Anterior cingulate cortex (tissue), 58 donors: ENCODE data around the gene RUNX2.

Experiments
- DNase-seq, 58 donors: peaks; one replicate each; lab custom pipeline; 2025; lab: John Stamatoyannopoulos, UW

RUNX2 gene

GRCh38 chr6:45633272-45633908 lies 305.3 kb downstream of the RUNX2 start:
- DNase-seq, result no peak

GRCh38 chr6:45634231-45634630 lies 306.1 kb downstream of the RUNX2 start:
- no peak for DNase-seq

GRCh38 chr6:45635284-45635867 lies 307.2 kb downstream of the RUNX2 start:
- DNase-seq, result no peak

GRCh38 chr6:45637056-45637455 lies 308.9 kb downstream of the RUNX2 start:
- no peak for DNase-seq

- DNase-seq, result no peak
These were observed 309.6 kb downstream of the RUNX2 start for GRCh38 chr6:45637611-45638257.

GRCh38 chr6:45640081-45640491 lies 312.0 kb downstream of the RUNX2 start:
- no peak for DNase-seq

- DNase-seq, result no peak
These were observed 312.7 kb downstream of the RUNX2 start for GRCh38 chr6:45640811-45641210.

- DNase-seq, result no peak
These were observed 314.4 kb downstream of the RUNX2 start for GRCh38 chr6:45642331-45643125.

GRCh38 chr6:45643126-45643525 lies 315.0 kb downstream of the RUNX2 start:
- DNase-seq, result no peak

- DNase-seq, result no peak
These were observed 316.6 kb downstream of the RUNX2 start for GRCh38 chr6:45644720-45645119.

GRCh38 chr6:45645302-45645701 lies 317.2 kb downstream of the RUNX2 start:
- DNase-seq, result no peak

GRCh38 chr6:45647341-45648261 lies 319.5 kb downstream of the RUNX2 start:
- no peak for DNase-seq

- DNase-seq, result no peak
These were observed 320.1 kb downstream of the RUNX2 start for GRCh38 chr6:45648262-45648620.

GRCh38 chr6:45650524-45651135 lies 322.5 kb downstream of the RUNX2 start:
- no peak for DNase-seq

GRCh38 chr6:45651301-45651700 lies 323.2 kb downstream of the RUNX2 start:
- no peak for DNase-seq

- peak in 2 of 58 donors; percentile 39 to 60 for DNase-seq
These were observed 324.3 kb downstream of the RUNX2 start for GRCh38 chr6:45652416-45652815.

GRCh38 chr6:45653117-45653883 lies 325.2 kb downstream of the RUNX2 start:
- no peak for DNase-seq

GRCh38 chr6:45654673-45655072 lies 326.5 kb downstream of the RUNX2 start:
- DNase-seq, result no peak
